Neutrophil (primary cell): ENCODE data around the gene STT3B.

Experiments
- H3K27ac ChIP-seq: fragments of 200-600 bp; sonication (generic); 2 replicates; pipeline ENCODE4 v1.5.1; 2016; ENCODE audit warnings: mild to moderate bottlenecking, moderate library complexity
- H3K27me3 ChIP-seq: fragments of 200-600 bp; sonication (generic); 2 replicates; pipeline ENCODE4 v1.6.0; 2016; ENCODE audit warnings: mild to moderate bottlenecking
- H3K36me3 ChIP-seq: fragments of 200-600 bp; sonication (generic); 2 replicates; pipeline ENCODE4 v1.5.1; 2017
- H3K4me1 ChIP-seq, 2 experiments: fragments of 200-600 bp in 1 of 2; sonication (generic) in 1 of 2; 1 replicate in 1 of 2; 2 replicates in 1 of 2; pipeline versions ENCODE4 v1.5.1 to v1.6.1; 2013 to 2016; ENCODE audit warnings: low read depth in 1 of 2, low read length in 1 of 2, mild to moderate bottlenecking in 1 of 2, moderate library complexity in 1 of 2; ENCODE audit not compliant: control insufficient read depth in 1 of 2, insufficient read depth in 1 of 2
- H3K4me3 ChIP-seq, 2 experiments: fragments of 200-600 bp in 1 of 2; sonication (generic) in 1 of 2; 1 replicate in 1 of 2; 2 replicates in 1 of 2; pipeline ENCODE4 v1.5.1; 2013 to 2016; ENCODE audit warnings: low read depth in 1 of 2, low read length in 1 of 2, mild to moderate bottlenecking in 1 of 2, moderate library complexity in 1 of 2
- H3K9me3 ChIP-seq: fragments of 200-600 bp; sonication (generic); 2 replicates; pipeline ENCODE4 v1.5.1; 2016
- CTCF ChIP-seq: fragments of 200-600 bp; sonication (generic); IDR thresholded peaks from 2 replicates; pipeline ENCODE4 v1.5.1; 2016; ENCODE audit warnings: antibody characterized with exemption

STT3B gene

GRCh38 chr3:31634476-31634875 lies 101.8 kb downstream of the STT3B start:
- Histone ChIP-seq H3K27me3 (no peaks in the 10 kb centered on the region), H3K4me3 (no peak overlapping the region), H3K27ac (no peak overlapping the region), H3K4me1 (no peaks in the 10 kb centered on the region), H3K9me3 (no peaks in the 10 kb centered on the region), H3K36me3 (peaks cover 71% of the 10 kb centered on the region)
- TF ChIP-seq CTCF: no peak

DNA sequence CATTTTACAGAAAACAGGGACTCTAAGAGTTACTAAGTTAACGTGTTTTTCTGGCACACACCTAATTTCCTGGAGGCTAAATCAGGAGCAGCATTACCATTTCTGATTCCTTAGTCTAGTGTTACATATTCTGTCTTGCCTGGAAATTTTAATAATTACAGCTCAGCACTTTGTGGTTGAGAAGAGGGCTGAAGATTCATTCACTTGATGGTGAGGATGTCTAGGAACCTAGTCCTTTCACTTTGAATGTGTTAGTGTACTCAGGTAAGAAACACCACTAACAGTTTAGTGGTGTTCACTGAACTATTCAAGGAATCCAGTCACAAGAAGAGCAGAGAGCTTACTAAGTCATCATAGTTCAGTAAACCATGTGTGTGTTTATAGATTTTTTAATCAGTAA lies 102.8 kb downstream of the STT3B start:
- no peak for TF ChIP-seq CTCF
- no peak overlapping the region for H3K4me3 ChIP-seq
- H3K27me3 ChIP-seq: no peaks in the 10 kb centered on the region
- H3K27ac ChIP-seq: no peak overlapping the region
- H3K9me3 ChIP-seq: no peaks in the 10 kb centered on the region
- H3K36me3 ChIP-seq: peaks cover 62% of the 10 kb centered on the region
- no peaks in the 10 kb centered on the region for H3K4me1 ChIP-seq

- no peak overlapping the region for H3K27ac ChIP-seq
- peaks cover 57% of the 10 kb centered on the region for H3K36me3 ChIP-seq
- TF ChIP-seq CTCF: no peak
- no peaks in the 10 kb centered on the region for H3K4me1 ChIP-seq
- no peak overlapping the region for H3K4me3 ChIP-seq
- H3K27me3 ChIP-seq: no peaks in the 10 kb centered on the region
- no peaks in the 10 kb centered on the region for H3K9me3 ChIP-seq
These were observed 103.3 kb downstream of the STT3B start for GRCh38 chr3:31636049-31636448.

- no peak overlapping the region for H3K27ac ChIP-seq
- peaks cover 49% of the 10 kb centered on the region for H3K36me3 ChIP-seq
- no peak for TF ChIP-seq CTCF
- no peaks in the 10 kb centered on the region for H3K27me3 ChIP-seq
- H3K4me3 ChIP-seq: no peak overlapping the region
- H3K9me3 ChIP-seq: no peaks in the 10 kb centered on the region
- H3K4me1 ChIP-seq: no peaks in the 10 kb centered on the region
These were observed 104.1 kb downstream of the STT3B start for GRCh38 chr3:31636694-31637442.

GRCh38 chr3:31639828-31640227 lies 107.1 kb downstream of the STT3B start:
- Histone ChIP-seq H3K4me1 (no peaks in the 10 kb centered on the region), H3K9me3 (no peaks in the 10 kb centered on the region), H3K36me3 (peaks cover 22% of the 10 kb centered on the region), H3K27me3 (no peaks in the 10 kb centered on the region), H3K27ac (no peak overlapping the region), H3K4me3 (no peak overlapping the region)
- no peak for TF ChIP-seq CTCF
